NK-92 (cell line): ENCODE results near the gene MRPS23.

ENCODE experiments used
- DNase-seq: peaks from one replicate; lab custom pipeline; 2025; ENCODE audit not compliant: unreplicated experiment; lab: John Stamatoyannopoulos, UW

The MRPS23 gene

DNA sequence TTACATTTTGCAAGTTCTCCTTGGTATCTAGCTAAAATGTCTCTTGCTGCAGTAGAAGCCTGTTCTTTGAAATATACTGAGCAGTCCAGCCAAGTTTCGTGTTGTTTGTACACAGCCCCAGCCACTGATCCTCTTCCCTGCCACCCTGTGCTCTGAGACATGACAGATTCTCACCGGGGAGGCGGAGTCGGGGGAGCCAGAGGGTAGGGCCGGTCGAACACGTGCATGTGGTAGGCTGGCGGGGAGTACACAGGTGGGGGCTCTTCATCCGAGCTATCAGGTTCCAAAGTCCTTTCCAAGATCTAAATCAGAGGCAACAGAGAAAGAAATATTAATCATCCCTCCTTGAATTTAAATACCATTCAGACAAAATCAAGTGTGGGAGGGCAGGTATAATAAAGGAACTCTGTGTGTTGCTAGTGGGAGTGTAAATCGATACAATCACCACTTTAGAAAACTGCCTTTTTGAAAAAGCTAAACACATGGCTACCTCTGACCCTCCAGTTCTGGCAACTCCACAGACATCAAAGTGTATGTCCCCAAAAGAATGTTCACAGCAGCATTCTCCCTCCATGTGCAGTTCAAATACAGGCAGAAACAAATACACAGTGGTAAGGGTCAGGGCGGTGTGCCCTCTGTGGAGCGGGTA, 29.7 kb upstream of the MRPS23 start:
- no peak for DNase-seq

DNA sequence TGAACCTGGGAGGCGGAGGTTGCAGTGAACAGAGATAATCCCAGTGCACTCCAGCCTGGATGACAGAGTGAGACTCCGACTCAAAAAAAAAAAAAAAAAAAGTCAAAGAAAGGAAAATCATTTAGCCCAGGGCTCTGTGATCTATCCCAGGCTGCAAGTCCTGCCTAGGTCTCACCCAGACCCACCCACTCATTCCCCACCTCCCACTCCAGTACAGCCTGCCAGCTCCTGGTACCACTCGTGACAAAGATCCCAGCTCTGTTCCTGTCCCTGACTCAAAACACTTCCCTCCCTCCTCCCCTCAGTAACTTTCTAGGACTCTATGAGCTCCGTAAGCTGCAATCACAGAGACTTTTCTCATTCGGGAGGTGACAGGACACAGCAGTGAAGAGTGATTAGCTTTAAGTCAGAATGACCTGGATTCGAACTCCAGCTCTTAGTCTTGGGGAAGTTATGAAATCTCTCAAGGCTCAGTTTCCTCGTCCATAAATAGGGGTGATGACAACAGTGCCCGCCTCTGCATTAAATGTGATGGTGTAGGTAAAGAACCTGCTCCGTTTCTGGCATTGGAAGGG, 28.0 kb upstream of the MRPS23 start:
- no peak for DNase-seq

DNA sequence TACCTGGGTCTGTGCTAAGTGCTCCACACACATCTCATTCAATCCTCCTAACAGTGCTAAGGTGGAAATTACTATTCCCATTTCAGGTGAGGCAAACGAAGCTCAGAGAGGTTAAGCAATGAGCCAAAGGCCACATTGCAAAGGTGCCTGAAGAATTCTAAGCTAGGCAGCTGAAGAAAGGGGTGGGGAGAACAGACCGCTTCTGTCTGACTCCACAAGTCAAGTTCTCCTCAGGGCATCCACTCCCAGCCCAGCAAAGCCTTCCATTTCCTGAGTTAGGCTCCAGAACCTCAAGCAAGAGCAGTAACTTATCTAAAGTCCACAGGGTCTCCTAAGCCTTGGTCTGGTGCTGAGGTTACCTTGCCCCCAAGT, 27.0 kb upstream of the MRPS23 start:
- DNase-seq: no peak

DNA sequence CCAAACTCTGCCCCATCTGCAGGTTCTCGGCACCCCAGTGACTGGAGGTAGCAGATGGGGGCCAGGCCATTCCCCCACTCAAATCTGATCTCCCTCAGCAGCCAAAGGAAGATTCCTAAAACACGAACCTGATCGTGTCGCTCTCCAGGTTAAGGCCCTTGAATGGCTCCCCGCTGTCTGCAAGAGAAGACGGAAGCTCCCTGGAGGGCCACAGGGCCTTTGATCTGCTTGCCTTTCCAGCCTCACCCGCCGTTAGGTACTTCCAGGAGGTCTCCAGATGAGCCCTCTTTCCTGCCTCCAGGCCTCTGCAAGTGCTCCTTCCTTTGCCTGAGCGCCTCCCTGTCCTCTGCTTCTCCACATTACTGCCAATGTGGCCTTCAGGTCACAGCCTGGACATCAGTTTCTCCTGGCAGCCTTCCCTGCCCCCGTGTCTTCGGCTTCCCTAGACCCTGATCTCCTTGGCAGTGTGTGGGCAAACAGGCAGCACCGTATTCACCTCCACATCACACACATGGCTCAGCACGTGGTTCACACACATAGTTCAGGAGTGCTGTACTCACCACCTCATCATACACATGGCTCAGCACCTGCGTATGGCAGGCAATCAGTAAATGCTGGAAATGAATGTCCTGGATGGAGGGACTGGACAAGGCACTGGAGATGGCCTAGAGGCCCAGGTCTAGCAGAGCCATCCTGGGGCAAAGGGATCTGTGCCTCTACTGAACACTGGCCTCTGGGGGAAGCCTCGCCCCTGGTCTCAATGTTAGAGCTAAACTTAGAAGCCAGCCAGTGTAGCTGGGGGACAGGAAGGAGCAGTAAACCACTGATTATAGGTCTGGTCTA, 26.4 kb upstream of the MRPS23 start:
- DNase-seq: no peak

DNA sequence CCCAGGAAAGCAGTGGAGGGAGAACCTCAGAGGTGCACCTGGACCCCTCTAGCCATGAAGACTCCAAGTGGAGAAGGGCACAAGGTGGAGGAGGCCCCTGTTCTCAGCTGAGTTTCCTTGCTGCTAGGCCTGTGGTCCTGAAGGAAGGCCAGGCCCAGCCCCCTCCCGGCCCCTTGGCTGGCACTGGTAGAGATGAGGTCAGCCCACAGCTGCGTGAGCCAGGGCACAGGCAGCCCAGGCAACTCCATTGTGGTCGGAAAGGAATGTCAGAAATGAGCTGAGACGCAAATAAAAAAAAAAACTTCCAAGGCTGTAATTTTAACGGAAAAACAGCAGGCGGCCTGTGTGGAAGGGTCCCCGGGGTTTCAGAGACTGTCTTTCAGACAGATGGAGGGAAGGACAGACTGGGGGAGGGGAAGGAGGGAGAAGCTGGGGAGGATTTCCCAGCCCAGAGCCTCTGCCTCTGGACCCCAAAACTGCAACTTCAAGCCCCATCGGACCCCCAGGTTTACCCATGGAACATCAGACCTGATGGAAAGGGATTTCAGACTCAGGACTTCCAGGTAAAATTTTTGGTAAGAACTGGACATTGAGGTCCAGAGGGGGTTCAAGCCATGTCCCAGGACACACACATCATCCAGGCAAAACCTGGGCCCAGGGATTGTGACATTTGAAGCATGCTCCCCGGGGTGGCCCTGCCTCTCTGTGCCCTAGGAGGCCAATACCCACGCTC, 25.6 kb upstream of the MRPS23 start:
- no peak for DNase-seq

DNA sequence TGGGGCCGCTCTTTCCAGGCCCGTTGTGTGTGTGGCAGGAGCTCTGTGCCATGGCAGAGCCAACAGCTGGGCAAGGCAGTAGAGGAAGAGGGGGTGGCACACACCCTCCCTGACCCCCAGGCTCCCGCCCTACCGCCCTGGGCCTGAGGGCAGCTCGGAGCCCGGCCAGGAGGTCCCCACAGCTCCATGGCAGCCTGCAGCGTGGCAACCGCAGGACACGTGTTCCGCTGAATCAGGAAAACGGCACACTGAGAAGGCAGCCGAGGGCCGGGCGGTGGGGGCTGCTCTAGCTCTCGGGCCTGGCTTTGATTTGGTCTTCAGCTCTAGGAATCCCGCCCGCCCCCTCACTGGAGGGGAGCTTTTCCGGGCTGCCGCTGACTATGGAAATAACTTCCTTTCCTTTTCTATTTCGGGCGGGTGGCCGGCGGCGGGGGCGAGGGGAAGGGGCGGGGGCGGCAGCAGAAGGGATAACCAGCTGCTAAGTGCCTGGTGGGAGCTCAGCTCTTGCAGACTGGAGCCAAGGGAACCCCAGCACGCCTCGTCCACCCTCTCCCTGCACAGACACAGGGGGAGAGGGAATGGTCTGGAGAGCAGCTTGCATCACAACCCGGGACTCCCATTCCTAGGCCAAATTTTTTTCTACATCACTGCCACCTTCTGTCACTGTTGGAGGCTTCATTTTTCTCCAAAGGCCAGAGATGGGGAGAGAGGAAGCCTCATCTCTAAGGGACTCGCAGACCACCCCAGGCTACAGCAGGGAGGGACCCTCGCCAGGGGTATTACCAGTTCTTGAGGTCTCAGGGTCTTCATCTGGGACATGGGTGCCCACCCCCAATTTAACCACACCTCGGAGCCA, 24.8 kb upstream of the MRPS23 start:
- DNase-seq: no peak

DNA sequence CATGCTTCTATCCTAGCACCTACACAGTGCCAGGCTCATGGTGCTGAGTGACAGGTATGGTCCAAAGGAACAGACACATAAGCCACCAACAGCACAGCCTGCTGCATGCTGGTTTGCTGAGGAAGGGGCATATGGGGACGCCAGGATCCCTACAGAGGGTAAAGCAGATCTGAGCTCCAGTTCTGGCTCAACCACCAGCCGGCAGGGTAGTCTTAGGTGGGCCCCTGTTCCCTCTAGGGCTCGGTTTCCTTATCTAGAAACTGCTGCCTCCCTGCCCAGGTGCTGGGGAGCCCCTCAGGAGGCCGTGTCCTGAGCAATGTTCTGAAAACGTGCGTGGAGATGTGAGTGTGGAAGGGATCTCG, 24.2 kb upstream of the MRPS23 start:
- DNase-seq: no peak

DNA sequence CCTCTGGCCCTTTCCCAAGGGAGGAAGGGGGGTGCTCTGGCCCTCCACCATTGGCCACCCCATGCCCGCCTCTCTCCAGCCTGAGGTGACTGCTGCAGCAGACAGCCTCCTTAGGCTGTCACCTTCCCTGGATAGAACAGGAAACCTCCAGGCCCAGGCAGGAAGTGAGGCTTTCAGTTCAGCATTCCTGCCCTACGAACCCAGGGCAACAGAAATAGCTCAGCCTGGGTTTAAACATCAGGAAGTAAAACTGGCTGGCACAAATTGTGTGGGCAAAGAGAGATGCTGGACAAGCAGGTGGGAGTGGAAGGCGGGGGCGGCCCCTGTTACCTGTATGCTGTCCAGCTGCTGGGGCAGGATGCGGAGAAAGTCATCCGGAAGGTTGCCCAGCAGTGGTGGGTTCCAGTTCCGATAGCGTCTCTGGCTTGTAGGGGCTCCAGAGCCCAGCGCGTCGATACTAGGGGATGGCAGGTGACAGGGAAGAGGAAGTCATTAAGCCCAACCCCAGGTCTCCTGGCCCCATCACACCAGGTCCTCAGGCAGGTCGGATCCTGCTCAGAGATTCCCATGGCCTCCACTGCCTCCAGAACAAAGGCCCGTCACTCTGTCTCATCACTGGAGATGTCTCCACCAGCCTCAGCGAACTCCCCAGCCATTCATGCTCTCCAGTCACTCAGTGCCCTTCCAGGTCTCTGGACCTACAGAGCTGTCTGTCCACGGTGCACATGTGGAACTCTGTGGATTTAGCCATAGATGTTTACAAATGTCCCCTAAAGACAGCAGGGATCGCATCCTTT, 23.6 kb upstream of the MRPS23 start:
- no peak for DNase-seq

DNA sequence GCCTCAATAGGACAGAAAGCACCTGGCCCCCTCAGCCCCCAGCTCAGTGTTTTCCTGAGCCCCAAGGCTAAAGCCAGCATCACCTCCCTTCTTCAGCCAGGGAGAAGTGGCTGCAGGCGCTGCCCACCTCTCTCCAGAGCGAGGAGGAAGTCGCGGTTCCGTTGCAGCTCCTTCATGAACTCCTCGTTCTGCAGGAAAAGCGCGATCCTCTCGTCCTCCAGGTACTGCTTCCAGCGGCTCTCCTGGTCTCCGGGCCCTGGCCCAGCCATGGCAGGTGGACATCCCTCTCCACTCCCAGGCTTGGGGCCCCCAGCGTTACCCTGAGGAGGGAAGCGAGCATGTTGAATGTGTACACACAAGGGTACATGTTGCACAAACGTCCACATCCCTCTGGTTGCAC, 22.7 kb upstream of the MRPS23 start:
- no peak for DNase-seq

DNA sequence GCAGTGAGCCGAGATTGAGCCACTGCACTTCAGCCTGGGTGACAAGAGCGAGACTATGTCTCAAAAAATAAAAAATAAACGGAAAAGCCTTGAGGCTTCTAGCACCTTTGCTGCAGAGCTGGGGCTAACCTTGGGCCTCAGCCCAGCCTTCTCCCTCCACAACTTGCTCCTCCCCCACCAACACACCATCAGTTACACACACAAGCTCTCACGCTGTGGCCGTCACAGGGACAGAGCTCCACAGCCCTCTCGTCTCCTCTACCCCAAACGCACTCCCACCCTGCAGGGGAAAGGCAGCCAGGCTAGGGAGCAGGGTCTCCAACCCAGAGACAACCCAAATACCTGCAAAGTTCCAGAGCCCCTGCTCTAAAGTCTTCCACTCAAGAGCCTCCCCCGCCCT, 22.0 kb upstream of the MRPS23 start:
- DNase-seq: no peak

DNA sequence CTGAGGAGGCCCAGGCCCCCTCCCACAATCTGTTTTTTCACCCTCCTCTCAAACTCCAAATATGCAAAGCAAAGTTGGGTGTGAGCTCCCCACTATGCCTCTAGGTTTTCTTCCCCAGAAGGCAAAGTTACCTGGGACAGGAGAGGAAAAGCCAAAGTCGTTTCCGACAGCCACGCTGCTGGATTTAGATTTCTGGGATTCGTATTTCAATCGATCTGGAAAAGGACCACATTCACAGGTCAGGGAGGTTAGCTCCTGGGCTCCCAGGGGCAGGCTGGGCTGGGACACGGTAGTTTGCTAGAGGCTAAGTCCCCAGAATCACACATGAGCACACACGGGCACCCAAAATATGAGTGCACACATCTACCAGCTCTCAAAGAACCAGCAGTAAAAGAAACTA, 21.3 kb upstream of the MRPS23 start:
- DNase-seq: no peak

DNA sequence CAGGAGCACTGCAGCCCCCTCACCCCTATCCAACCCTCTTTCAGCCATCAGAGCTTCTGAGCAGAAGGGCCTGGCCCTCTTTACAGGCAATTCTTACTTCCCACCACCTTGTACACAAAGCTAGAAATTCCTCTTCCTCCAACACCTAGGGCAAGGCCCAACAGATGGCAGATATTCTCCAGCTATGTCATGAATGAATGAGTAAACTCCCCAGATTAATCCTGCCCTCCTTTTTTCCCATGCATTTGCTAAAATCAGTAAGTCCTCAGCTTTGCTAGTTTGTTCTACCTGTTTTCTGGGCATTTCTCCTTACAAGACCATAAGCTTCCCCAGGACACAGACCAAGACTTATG, 20.4 kb upstream of the MRPS23 start:
- no peak for DNase-seq

DNA sequence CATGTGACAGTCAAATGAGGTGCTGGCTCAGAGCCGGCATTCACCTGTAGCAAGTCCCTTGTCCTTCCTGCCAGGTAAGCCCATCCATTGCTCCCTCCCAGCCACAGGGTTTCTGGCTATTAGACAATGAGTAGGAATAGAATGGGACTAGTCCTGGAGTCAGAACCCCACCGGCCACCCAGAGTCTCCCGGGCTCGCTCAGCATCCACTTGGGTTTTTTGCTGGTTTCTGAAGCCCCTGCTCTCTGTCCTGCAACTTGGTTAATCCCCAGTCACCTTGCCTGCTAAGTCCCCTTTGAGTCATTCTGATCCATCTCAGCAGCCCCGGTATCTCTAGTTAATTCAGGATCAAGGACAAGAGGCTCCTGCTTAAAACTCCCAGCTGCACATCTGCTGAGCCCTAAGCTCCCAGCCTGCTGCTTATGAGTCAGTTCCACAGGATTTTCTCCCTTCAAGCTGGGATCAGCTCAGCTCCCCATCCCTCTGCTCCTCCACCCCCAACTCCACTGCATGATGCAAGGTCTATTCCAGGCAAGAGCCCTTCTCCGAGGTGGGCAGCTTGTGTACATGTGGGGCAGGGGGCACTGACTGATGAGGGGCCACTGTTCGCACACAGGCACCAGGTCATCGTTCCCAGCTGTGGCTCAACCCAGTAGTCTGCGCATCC, 19.9 kb upstream of the MRPS23 start:
- DNase-seq: no peak

DNA sequence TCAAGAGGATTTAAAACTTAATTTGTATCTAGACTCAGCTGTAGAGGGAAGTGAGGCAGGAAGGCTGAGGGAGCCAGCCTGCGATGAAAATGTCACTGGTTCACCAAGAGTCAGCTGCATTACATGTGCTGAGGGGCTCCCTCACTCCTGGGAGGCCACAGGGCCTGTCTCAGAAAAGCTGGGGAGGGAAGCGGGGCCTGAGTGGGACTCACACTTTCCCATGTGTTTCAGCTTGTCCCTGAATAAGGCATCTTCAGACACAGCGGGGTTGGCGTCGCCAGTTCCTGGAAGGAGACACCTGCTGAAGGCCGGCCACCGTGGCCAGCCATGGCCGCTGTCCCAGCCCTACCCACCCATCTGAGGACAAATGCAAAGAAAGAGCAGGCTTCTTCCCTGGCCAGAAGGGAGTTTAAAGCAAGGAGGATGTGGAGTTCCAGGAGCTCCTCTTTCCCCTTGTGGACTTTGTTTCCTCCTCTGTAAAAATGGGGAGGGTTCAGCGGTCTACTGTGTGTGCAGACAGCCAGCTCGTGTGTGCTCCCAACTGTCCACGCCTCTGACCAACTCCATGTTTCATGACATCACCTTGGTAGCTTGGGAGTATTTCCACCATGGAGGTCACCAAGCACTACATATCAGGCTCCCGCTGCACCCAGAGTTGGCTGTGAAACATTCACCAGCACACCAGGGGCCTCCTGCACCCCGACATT, 19.2 kb upstream of the MRPS23 start:
- DNase-seq: no peak

DNA sequence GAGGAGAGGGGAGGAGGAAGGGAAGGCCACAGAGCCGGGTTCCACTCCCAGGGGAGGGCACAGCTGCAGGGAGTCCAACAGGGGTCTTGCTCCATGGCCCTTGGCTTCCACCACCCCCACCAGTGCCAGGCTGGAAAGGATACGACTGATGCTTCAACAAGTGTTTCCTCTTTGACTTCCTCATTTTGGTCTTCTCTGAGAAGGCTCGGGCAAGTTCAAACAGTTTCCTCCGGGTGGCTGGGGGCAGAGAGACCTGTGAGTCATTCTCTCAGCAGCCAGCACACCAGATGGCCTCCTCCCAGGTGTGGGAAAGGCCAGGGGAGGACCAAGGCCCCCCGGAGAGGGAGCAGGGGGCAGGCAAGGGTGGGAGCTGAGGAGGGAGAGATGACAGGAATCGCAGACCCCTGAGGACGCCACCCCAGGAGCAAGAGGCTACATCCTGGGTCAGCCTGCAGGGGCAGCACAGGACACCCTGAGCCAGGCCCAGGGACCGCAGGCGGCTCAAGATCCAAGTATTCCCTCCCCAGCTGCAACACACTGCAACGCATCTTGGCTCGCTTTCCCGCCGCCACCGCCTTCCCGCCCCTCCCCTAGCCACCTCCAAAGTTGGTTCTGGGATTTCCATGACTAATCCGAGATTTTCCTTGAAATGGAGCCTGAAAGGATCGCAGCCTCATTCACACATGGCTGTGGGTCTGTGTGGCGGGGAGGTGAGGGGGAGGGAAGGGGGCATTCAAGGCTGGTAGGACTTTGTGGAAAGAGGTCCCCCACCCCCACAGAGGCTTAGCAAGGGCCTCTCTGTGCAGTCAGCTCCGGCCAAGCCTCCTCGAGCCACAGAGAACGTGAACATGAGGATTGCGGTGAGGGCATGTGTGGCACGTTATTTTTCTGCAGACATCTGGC, 18.4 kb upstream of the MRPS23 start:
- no peak for DNase-seq

DNA sequence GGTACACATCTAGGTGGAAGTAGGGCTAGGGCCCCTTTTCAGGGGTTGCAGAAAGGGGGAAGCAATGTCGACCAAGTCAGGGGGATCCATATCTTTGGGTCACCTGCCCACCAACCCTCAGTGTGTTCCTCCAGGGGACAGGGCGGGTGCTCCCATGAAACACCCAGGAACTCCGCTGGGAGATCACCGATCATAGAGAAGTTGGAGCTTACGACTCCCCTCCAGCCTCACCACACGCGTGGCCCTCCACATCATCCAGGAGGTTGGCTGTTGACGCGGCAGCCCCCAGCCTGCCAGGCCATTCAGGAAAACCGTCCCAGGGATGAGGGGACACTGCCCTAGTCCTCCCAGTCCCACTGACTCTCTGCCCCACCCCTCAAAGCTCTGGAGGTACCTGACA, 17.3 kb upstream of the MRPS23 start:
- no peak for DNase-seq

DNA sequence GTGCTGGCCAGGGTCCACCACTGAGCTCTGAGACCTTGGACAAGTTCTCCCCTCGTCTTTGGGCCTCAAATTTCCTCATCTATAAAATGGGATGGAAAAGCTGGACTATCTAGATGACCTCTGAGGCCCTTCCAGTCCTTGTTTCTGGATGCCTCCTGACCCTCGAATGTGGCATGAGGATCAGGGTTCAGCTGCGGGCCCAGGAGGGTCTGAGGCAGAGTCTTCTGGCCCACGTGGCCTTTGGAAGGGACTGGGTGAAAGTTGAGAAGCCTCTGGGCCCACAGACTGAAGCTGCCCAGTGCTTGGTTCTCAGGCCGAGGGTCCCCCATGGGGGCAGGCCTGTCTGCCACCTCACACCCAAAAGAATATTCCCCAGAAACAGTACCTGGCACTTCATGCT, 16.9 kb upstream of the MRPS23 start:
- no peak for DNase-seq

DNA sequence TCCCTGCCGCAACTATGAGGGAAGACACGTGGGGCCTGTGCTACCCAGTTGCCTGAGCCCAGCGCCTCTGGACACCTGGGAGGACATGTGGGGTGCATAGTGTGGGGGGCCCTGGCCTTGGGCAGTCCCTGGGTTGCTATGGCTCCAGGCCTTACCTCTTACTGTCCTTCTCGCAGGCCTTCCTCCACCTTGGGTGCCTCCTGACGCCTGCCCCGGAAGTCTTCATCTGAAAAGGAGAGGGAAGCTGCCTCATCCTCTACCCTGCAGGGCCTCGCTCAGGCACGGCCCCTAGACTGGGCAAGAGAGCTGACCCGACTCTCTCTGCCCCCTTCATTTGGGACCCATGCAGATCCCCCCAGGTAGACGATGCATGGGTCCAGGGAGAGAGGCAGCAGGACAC, 16.5 kb upstream of the MRPS23 start:
- DNase-seq: no peak
